Bronchial epithelial cell (primary cell): ENCODE data around the gene FSTL4. TPM values are rescaled to one million over a fixed set of nuclear protein-coding genes. Genes with fewer than 3 reads are reported as not detected.

Experiments used
- DNase-seq: peaks from one replicate; pipeline ENCODE4 v3.0.0-alpha.2; 2010; ENCODE audit warnings: low read depth
- FAIRE-seq: peaks from 2 replicates; lab custom pipeline; 2011; peaks lifted over from hg19 to GRCh38; lab: Jason Lieb, UNC
- H3K27me3 ChIP-seq: 2 replicates; pipeline ENCODE4 v1.5.1; 2011; ENCODE audit warnings: low read length; ENCODE audit not compliant: control insufficient read depth, insufficient read depth
- H3K36me3 ChIP-seq: 2 replicates; pipeline ENCODE4 v1.5.1; 2011; ENCODE audit warnings: low read length; ENCODE audit not compliant: control insufficient read depth, insufficient read depth
- H3K4me3 ChIP-seq: 2 replicates; pipeline ENCODE4 v1.5.1; 2011; ENCODE audit warnings: mild to moderate bottlenecking, low read depth, low read length, control low read depth
- CTCF ChIP-seq: IDR thresholded peaks from 2 replicates; pipeline ENCODE4 v1.5.1; 2011; ENCODE audit warnings: mild to moderate bottlenecking, moderate library complexity, low read length, control low read depth, inconsistent platforms; ENCODE audit not compliant: insufficient read depth, severe bottlenecking
- total RNA-seq: library from RNA; depleted of rRNA; stranded (reverse); fragments of >200 nt; gene quantifications from 2 replicates; pipeline ENCODE4 v1.2.1, GENCODE V29; 2014

FSTL4 gene
- total RNA-seq, 1 donor from 2014 or later, result not detected

- TF ChIP-seq CTCF, result no peak
- no peak for FAIRE-seq
These were observed 118.0 kb downstream of the FSTL4 start for GRCh38 chr5:133494232-133494922.

GRCh38 chr5:133489632-133490031, 122.7 kb downstream of the FSTL4 start:
- Histone ChIP-seq H3K4me3 (no peak overlapping the region), H3K27me3 (no peaks in the 10 kb centered on the region), H3K36me3 (no peaks in the 10 kb centered on the region)
- FAIRE-seq (peak; percentile 60), DNase-seq (peak; percentile 45)
- peak; percentile 24 for TF ChIP-seq CTCF

More at GRCh38 chr5:133494232-133494922, 118.0 kb downstream of the FSTL4 start:
- H3K4me3 ChIP-seq, result no peak overlapping the region
- H3K27me3 ChIP-seq, result peaks cover 7% of the 10 kb centered on the region
- no peaks in the 10 kb centered on the region for H3K36me3 ChIP-seq
- DNase-seq, result no peak

DNA sequence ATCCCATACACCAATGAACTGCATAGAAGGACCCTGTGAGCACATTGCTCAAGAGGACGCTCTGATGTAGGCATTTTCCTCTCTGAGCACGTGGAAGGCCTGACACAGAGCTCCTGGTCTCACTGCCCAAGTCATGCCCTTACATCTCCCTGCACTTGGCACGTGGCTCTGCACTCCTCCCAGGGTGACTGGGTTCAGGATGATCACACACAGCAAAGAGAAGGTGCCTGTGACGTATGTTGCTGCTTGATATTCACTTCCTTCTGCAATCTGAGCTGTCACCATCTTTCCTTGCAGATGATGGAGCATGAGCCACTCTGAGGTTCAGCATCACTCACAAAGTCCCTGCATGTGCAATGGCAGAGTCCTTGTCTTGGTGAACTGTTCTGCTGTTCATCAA, 125.2 kb downstream of the FSTL4 start:
- no peaks in the 10 kb centered on the region for H3K27me3 ChIP-seq
- H3K36me3 ChIP-seq, result no peaks in the 10 kb centered on the region
- DNase-seq (peak; percentile 10), FAIRE-seq (no peak)
- no peak for TF ChIP-seq CTCF
- no peak overlapping the region for H3K4me3 ChIP-seq

- FAIRE-seq (no peak), DNase-seq (no peak)
- no peak for TF ChIP-seq CTCF
- no peaks in the 10 kb centered on the region for H3K27me3 ChIP-seq
- H3K4me3 ChIP-seq, result no peak overlapping the region
- H3K36me3 ChIP-seq, result no peaks in the 10 kb centered on the region
These were observed 126.9 kb downstream of the FSTL4 start for GRCh38 chr5:133485468-133485867.

- H3K36me3 ChIP-seq, result no peaks in the 10 kb centered on the region
- no peaks in the 10 kb centered on the region for H3K27me3 ChIP-seq
- H3K4me3 ChIP-seq, result no peak overlapping the region
- TF ChIP-seq CTCF, result no peak
- DNase-seq, result no peak
- FAIRE-seq, result no peak
These were observed 128.8 kb downstream of the FSTL4 start for GRCh38 chr5:133483406-133484090.
